Naive thymus-derived CD4-positive, alpha-beta T cell (primary cell): Measurements from ENCODE around the gene CDK5R2. TPM values are rescaled to one million over a fixed set of nuclear protein-coding genes. Genes with fewer than 3 reads are reported as not detected.
A peak's percentile ranks its signal among the peaks of the same experiment; 100 is the strongest.

Experiments used
- ATAC-seq: fragments of 150-1000 bp; cut with Tn5 transposase; 2 replicates; pipeline ENCODE4 v1.10.0; 2021; ENCODE audit warnings: mild to moderate bottlenecking, moderate library complexity
- CTCF ChIA-PET: fragments of 350-600 bp; sonication (Branson Sonifier 250); formaldehyde crosslinking; loops from one replicate; lab custom pipeline; 2021; ENCODE audit warnings: antibody characterized with exemption; lab: Charles Lee
- POLR2A ChIA-PET: fragments of 350-600 bp; sonication (Branson Sonifier 250); formaldehyde crosslinking; loops from one replicate; lab custom pipeline; 2021; ENCODE audit warnings: antibody characterized with exemption, inconsistent platforms; lab: Charles Lee
- DNase-seq, 9 donors: peaks; one replicate each; pipeline versions ENCODE4 v3.0.0 to v3.0.0-alpha.2; 2020 to 2022; ENCODE audit warnings: mixed read lengths in 1 of 9
- H3K27ac ChIP-seq: one replicate; pipeline ENCODE4 v1.7.0; 2013; ENCODE audit warnings: mild to moderate bottlenecking, low read depth, low read length, moderate library complexity
- H3K27me3 ChIP-seq, 2 donors: one replicate each; pipeline ENCODE4 v1.7.0; 2013; ENCODE audit warnings: low read length in 2 of 2, mild to moderate bottlenecking in 2 of 2, moderate library complexity in 2 of 2; ENCODE audit not compliant: control insufficient read depth in 2 of 2, insufficient read depth in 2 of 2
- H3K36me3 ChIP-seq, 3 experiments: 1 replicate in 2 of 3; 2 replicates in 1 of 3; pipeline ENCODE4 v1.7.0; 2013; ENCODE audit warnings: low read length in 3 of 3, mild to moderate bottlenecking in 3 of 3, moderate library complexity in 1 of 3; ENCODE audit not compliant: insufficient read depth in 3 of 3, control insufficient read depth in 2 of 3
- H3K4me1 ChIP-seq, 2 donors: one replicate each; pipeline ENCODE4 v1.7.0; 2013; ENCODE audit warnings: low read length in 2 of 2, mild to moderate bottlenecking in 2 of 2, moderate library complexity in 1 of 2; ENCODE audit not compliant: control insufficient read depth in 2 of 2, insufficient read depth in 2 of 2
- H3K4me3 ChIP-seq: 2 replicates; pipeline ENCODE4 v1.7.0; 2013; ENCODE audit warnings: mild to moderate bottlenecking, low read length
- H3K9me3 ChIP-seq, 3 experiments: 1 replicate in 2 of 3; 2 replicates in 1 of 3; pipeline ENCODE4 v1.7.0; 2013; ENCODE audit warnings: low read length in 3 of 3; ENCODE audit not compliant: control insufficient read depth in 2 of 3
- H3K27ac Mint-ChIP-seq, 9 donors: one replicate each; pipeline ENCODE4 v1.8.0; 2020 to 2022; ENCODE audit warnings: mixed read lengths in 9 of 9, mild to moderate bottlenecking in 8 of 9, moderate library complexity in 5 of 9, inconsistent platforms in 2 of 9
- H3K27me3 Mint-ChIP-seq, 5 donors: one replicate each; pipeline ENCODE4 v1.8.0; 2021 to 2022; ENCODE audit warnings: mixed read lengths in 5 of 5, mild to moderate bottlenecking in 1 of 5
- H3K36me3 Mint-ChIP-seq, 5 donors: one replicate each; pipeline ENCODE4 v1.8.0; 2020 to 2022; ENCODE audit warnings: mixed read lengths in 5 of 5, mild to moderate bottlenecking in 3 of 5, inconsistent platforms in 1 of 5
- H3K4me1 Mint-ChIP-seq, 7 donors: one replicate each; pipeline ENCODE4 v1.8.0; 2020 to 2022; ENCODE audit warnings: mixed read lengths in 7 of 7, mild to moderate bottlenecking in 3 of 7, inconsistent platforms in 1 of 7
- H3K4me3 Mint-ChIP-seq, 10 donors: one replicate each; pipeline ENCODE4 v1.8.0; 2020 to 2022; ENCODE audit warnings: mild to moderate bottlenecking in 10 of 10, mixed read lengths in 10 of 10, moderate library complexity in 6 of 10, inconsistent platforms in 2 of 10
- H3K9me3 Mint-ChIP-seq, 11 donors: one replicate each; pipeline ENCODE4 v1.8.0; 2020 to 2022; ENCODE audit warnings: mixed read lengths in 11 of 11, mild to moderate bottlenecking in 4 of 11, inconsistent platforms in 1 of 11, moderate library complexity in 1 of 11
- intact Hi-C, 2 donors: fragments of 100-400 bp; cut with micrococcal nuclease; formaldehyde crosslinking; loops; one replicate each; pipeline ENCODE4 v1.15.1; 2023
- polyA plus RNA-seq, 2 donors: library from polyadenylated mRNA; unstranded; fragments of 300-500 nt; fragmentation: Illumina TruSeq; gene quantifications; one replicate each; pipeline ENCODE4 v1.2.3, GENCODE V29; 2021
- total RNA-seq, 6 experiments: library from RNA in 5 of 6; stranded (reverse) in 5 of 6; gene quantifications; 1 replicate in 5 of 6; 2 replicates in 1 of 6; pipeline ENCODE4 v1.2.3 and lab custom pipeline; 2021 to 2026

CDK5R2 gene
- total RNA-seq (not detected), polyA plus RNA-seq (not detected), total RNA-seq (lab: John Stamatoyannopoulos, UW) (not detected)

DNA sequence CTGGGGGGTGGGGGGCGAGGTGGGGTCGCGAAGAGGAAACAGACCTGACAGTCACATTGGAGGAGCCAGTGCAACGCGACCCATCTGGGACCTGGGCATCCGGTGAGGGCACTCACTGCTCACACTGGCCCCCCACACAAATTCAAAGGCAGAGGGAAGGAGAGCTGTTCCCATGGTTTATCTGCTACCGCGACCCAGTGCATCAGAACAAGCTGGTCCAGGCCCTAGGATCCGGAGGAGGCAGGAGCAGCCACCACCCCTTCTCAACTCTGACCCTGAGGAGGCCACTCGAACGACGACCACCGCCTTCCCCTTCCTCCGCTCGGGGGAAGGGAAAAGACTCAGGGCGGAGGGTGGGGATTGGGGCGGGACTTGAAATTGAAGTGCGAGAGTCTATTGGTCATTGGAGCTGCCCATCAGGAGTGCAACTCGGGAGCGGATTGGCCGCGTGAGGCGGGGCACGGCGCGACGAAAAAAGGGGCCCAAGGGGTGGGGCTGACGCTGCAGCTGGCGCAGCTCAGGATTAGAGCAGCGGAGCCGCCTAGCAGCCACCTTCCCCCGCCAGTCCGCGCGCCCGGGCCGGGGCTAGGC, at the start of gene CDK5R2:
TSS of gene CDK5R2 (plus strand) at position 526 of the 591 bp plus-strand sequence. CDS start 155 bp downstream, outside the sequence.
- peaks cover 17 to 33% of the 10 kb centered on the region in 2 donors for H3K27me3 ChIP-seq
- Mint-ChIP-seq H3K4me1 (peaks cover 6 to 26% (median 14%) of the 10 kb centered on the region in 7 donors), H3K9me3 (peaks cover 0 to 11% (median 5%) of the 10 kb centered on the region in 11 donors), H3K4me3 (peak within 1 kb of the TSS; percentile 36 to 81 (median 70)), H3K27ac (peak within 1 kb of the TSS in 1 of 9 donors; percentile 43), H3K36me3 (peaks cover 0 to 10% (median 0%) of the 10 kb centered on the region in 5 donors), H3K27me3 (peaks cover 64 to 78% (median 69%) of the 10 kb centered on the region in 5 donors)
- ChIA-PET CTCF (interaction anchor here (1.4 kb wide), 1 partner anchor 21 kb away, joined by 5 read pairs; no protein-coding TSS in a partner anchor), POLR2A (no interaction called here)
- DNase-seq (peak in 7 of 9 donors; percentile 21 to 50 (median 33)), ATAC-seq (peak; percentile 76)
- no peaks in the 10 kb centered on the region for H3K9me3 ChIP-seq
- no peak within 1 kb of the TSS for H3K4me3 ChIP-seq
- H3K27ac ChIP-seq: no peak within 1 kb of the TSS
- H3K4me1 ChIP-seq: peaks cover 3 to 8% of the 10 kb centered on the region in 2 donors
- intact Hi-C loops: no loop called here
- no peaks in the 10 kb centered on the region for H3K36me3 ChIP-seq

- H3K27ac ChIP-seq: no peak overlapping the region
- CTCF ChIA-PET: interaction anchor here (0.7 to 2.3 kb wide), 3 partner anchors 12 to 166 kb away, joined by 3 to 10 read pairs (median 4); no protein-coding TSS in a partner anchor
- intact Hi-C loops: loop anchor here in 1 of 2 donors (5.0 kb wide), 1 partner anchor 33 kb away; no protein-coding TSS in a partner anchor
- H3K4me1 Mint-ChIP-seq: peaks cover 0 to 12% (median 6%) of the 10 kb centered on the region in 7 donors
- no peak overlapping the region for H3K4me3 Mint-ChIP-seq
- no peaks in the 10 kb centered on the region for H3K9me3 ChIP-seq
- POLR2A ChIA-PET: no interaction called here
- no peaks in the 10 kb centered on the region for H3K9me3 Mint-ChIP-seq
- H3K27me3 ChIP-seq: no peaks in the 10 kb centered on the region
- no peak for ATAC-seq
- DNase-seq: no peak
- H3K4me3 ChIP-seq: no peak overlapping the region
- no peaks in the 10 kb centered on the region for H3K36me3 Mint-ChIP-seq
- H3K27ac Mint-ChIP-seq: no peak overlapping the region
- no peaks in the 10 kb centered on the region for H3K36me3 ChIP-seq
- peaks cover 10 to 12% of the 10 kb centered on the region in 2 donors for H3K4me1 ChIP-seq
- peaks cover 12 to 42% (median 15%) of the 10 kb centered on the region in 5 donors for H3K27me3 Mint-ChIP-seq
These were observed 48.7 kb upstream of the CDK5R2 start for GRCh38 chr2:218910741-218911140.

DNA sequence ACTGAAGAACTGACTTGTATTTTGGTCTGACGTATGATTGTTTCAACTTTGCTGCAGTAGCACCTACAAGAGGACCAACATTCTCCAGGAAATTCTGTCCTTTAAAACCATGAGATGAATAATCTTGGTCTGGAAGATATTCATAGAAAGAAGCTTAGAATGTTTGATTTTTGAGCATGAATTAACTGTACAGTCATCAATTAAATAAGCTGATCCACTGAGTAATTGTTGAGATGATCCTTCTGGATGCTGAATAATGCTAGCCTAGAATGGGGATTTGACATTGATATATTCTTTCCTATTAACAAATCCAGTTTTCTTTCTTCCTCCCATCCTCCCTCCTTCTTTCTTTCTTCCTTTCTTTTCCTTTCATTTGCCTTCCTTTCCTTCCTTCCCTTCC, 39.0 kb upstream of the CDK5R2 start:
- Mint-ChIP-seq H3K27ac (no peak overlapping the region), H3K4me3 (no peak overlapping the region), H3K36me3 (peaks cover 0 to 9% (median 0%) of the 10 kb centered on the region in 5 donors), H3K9me3 (peaks cover 3 to 15% (median 7%) of the 10 kb centered on the region in 11 donors), H3K27me3 (peaks cover 40 to 75% (median 59%) of the 10 kb centered on the region in 5 donors), H3K4me1 (no peaks in the 10 kb centered on the region)
- H3K9me3 ChIP-seq: no peaks in the 10 kb centered on the region
- H3K36me3 ChIP-seq: no peaks in the 10 kb centered on the region
- CTCF ChIA-PET: no interaction called here
- intact Hi-C loops: no loop called here
- H3K4me1 ChIP-seq: no peaks in the 10 kb centered on the region
- no peak overlapping the region for H3K4me3 ChIP-seq
- DNase-seq (no peak), ATAC-seq (no peak)
- no peak overlapping the region for H3K27ac ChIP-seq
- POLR2A ChIA-PET: no interaction called here
- no peaks in the 10 kb centered on the region for H3K27me3 ChIP-seq

- no peak for ATAC-seq
- Histone ChIP-seq H3K36me3 (no peaks in the 10 kb centered on the region), H3K4me1 (no peaks in the 10 kb centered on the region), H3K27ac (no peak overlapping the region), H3K27me3 (no peaks in the 10 kb centered on the region), H3K4me3 (no peak overlapping the region), H3K9me3 (no peaks in the 10 kb centered on the region)
- CTCF ChIA-PET: no interaction called here
- H3K4me3 Mint-ChIP-seq: no peak overlapping the region
- H3K9me3 Mint-ChIP-seq: peaks cover 3 to 19% (median 7%) of the 10 kb centered on the region in 11 donors
- H3K27me3 Mint-ChIP-seq: peaks cover 26 to 72% (median 66%) of the 10 kb centered on the region in 5 donors
- peaks cover 0 to 9% (median under 1%) of the 10 kb centered on the region in 5 donors for H3K36me3 Mint-ChIP-seq
- POLR2A ChIA-PET: no interaction called here
- no peak overlapping the region for H3K27ac Mint-ChIP-seq
- intact Hi-C loops: no loop called here
- no peaks in the 10 kb centered on the region for H3K4me1 Mint-ChIP-seq
- no peak for DNase-seq
These were observed 34.7 kb upstream of the CDK5R2 start for GRCh38 chr2:218924757-218925156.

DNA sequence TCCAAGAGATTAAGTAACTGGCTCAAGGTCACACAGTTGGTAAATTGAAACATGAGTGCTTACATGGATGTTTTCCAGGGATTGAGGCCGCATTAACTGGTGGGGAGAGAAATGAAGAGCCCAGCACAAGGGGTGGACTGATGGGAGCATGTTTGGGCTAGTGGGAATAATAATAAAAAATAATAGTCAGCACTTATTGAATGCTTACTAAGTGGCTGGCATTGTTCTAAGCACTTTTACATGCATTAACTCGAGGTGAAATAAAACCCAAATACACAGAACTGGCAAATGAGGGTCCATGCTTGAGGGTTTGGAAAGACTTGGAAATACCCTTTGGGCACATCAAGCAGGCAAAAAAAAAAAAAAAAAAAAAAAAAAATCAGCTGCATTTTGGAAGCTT, 34.0 kb upstream of the CDK5R2 start:
- Histone ChIP-seq H3K9me3 (no peaks in the 10 kb centered on the region), H3K4me1 (no peaks in the 10 kb centered on the region), H3K27me3 (no peaks in the 10 kb centered on the region), H3K27ac (no peak overlapping the region), H3K4me3 (no peak overlapping the region), H3K36me3 (no peaks in the 10 kb centered on the region)
- H3K4me1 Mint-ChIP-seq: no peaks in the 10 kb centered on the region
- intact Hi-C loops: no loop called here
- ATAC-seq (no peak), DNase-seq (no peak)
- H3K9me3 Mint-ChIP-seq: peaks cover 3 to 26% (median 12%) of the 10 kb centered on the region in 11 donors
- ChIA-PET CTCF (no interaction called here), POLR2A (no interaction called here)
- H3K27ac Mint-ChIP-seq: no peak overlapping the region
- H3K4me3 Mint-ChIP-seq: no peak overlapping the region
- H3K27me3 Mint-ChIP-seq: peaks cover 20 to 75% (median 64%) of the 10 kb centered on the region in 5 donors
- H3K36me3 Mint-ChIP-seq: peaks cover 0 to 15% (median 5%) of the 10 kb centered on the region in 5 donors

DNA sequence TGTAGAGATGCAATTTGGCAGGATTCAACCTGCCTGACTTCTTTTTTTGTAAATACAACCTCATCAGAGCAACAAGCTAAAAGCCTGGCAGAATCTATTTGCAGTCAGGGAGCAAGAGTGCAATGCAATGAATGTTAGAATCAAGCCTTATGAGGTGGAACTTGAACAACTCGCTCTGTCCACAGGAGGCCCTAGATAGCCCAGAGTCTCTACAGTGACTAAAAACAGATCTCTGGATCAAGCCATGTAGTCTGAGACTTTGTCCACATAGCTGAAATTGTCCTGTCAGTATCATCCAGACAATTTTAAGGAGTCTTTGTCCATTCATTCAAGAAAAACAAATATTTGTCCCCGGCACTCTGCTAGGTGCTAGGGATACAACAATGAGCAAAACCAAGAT, 32.0 kb upstream of the CDK5R2 start:
- no peaks in the 10 kb centered on the region for H3K36me3 ChIP-seq
- H3K27ac ChIP-seq: no peak overlapping the region
- intact Hi-C loops: no loop called here
- ChIA-PET CTCF (no interaction called here), POLR2A (no interaction called here)
- H3K27me3 ChIP-seq: no peaks in the 10 kb centered on the region
- no peaks in the 10 kb centered on the region for H3K9me3 ChIP-seq
- H3K4me1 Mint-ChIP-seq: no peaks in the 10 kb centered on the region
- peaks cover 3 to 26% (median 12%) of the 10 kb centered on the region in 11 donors for H3K9me3 Mint-ChIP-seq
- no peak overlapping the region for H3K4me3 ChIP-seq
- ATAC-seq: no peak
- H3K4me1 ChIP-seq: no peaks in the 10 kb centered on the region
- H3K27me3 Mint-ChIP-seq: peaks cover 20 to 65% (median 48%) of the 10 kb centered on the region in 5 donors
- peaks cover 0 to 15% (median 5%) of the 10 kb centered on the region in 5 donors for H3K36me3 Mint-ChIP-seq
- no peak for DNase-seq
- H3K4me3 Mint-ChIP-seq: no peak overlapping the region
- H3K27ac Mint-ChIP-seq: no peak overlapping the region
